Esophagus squamous epithelium (tissue), 4 donors: Measurements from ENCODE around the gene PRIMPOL.

ENCODE experiments used
- POLR2A ChIP-seq, 4 donors: fragments of 450-650 bp; IDR thresholded peaks; one replicate each; pipeline ENCODE4 v1.6.1; 2017; ENCODE audit warnings: antibody characterized with exemption in 4 of 4, mild to moderate bottlenecking in 4 of 4, moderate library complexity in 3 of 4
- TF ChIP-seq, protein P1 (sequence below), 6 experiments: fragments of 450-650 bp in 4 of 6; fragments of 200-600 bp in 2 of 6; sonication (generic) in 2 of 6; IDR thresholded peaks; one replicate each; pipeline ENCODE4 v1.5.1; 2016 to 2019; ENCODE audit warnings: antibody characterized with exemption in 6 of 6, mild to moderate bottlenecking in 4 of 6, moderate library complexity in 4 of 6

DNA sequence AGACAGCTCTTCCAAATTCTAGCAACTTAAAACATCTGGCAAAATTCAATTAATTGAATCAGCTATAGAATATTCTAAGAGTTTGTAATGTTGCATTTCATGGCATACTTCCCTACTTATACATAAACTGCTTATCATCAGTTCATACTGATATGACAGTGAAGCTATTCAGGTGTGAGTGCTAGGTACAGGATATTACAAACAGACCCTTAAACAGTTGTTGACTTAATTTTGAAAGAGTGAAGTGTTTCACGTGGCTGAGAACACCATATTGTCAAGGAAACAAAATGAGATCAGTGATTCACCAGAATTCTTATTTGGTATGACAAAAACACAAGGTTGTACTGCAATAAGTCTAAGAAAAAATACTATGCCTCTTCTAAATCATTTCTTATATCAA, 56.9 kb downstream of the PRIMPOL start:
- TF ChIP-seq, protein P1, sequence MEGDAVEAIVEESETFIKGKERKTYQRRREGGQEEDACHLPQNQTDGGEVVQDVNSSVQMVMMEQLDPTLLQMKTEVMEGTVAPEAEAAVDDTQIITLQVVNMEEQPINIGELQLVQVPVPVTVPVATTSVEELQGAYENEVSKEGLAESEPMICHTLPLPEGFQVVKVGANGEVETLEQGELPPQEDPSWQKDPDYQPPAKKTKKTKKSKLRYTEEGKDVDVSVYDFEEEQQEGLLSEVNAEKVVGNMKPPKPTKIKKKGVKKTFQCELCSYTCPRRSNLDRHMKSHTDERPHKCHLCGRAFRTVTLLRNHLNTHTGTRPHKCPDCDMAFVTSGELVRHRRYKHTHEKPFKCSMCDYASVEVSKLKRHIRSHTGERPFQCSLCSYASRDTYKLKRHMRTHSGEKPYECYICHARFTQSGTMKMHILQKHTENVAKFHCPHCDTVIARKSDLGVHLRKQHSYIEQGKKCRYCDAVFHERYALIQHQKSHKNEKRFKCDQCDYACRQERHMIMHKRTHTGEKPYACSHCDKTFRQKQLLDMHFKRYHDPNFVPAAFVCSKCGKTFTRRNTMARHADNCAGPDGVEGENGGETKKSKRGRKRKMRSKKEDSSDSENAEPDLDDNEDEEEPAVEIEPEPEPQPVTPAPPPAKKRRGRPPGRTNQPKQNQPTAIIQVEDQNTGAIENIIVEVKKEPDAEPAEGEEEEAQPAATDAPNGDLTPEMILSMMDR (IDR thresholded peaks at IDR 0.05): no peak
- TF ChIP-seq POLR2A (IDR thresholded peaks at IDR 0.05): no peak
